AG04450 (cell line): ENCODE data around the gene ARMH1. TPM values are rescaled to one million over a fixed set of nuclear protein-coding genes. Genes with fewer than 3 reads are reported as not detected.

Source experiments
- CTCF ChIA-PET: fragments of 300-600, 350-600 bp; formaldehyde crosslinking; extraction: SDS; loops from one replicate; lab custom pipeline; 2022; ENCODE audit warnings: antibody characterized with exemption, inconsistent platforms; lab: Charles Lee
- POLR2A ChIA-PET: fragments of 350-600 bp; formaldehyde crosslinking; extraction: SDS; loops from one replicate; lab custom pipeline; 2021; ENCODE audit warnings: antibody characterized with exemption, inconsistent platforms; lab: Yijun Ruan, JAX
- DNase-seq: peaks from one replicate; pipeline ENCODE4 v3.0.0-alpha.2; 2011; ENCODE audit warnings: low read depth, low spot score
- H3K27ac ChIP-seq: one replicate; pipeline ENCODE4 v1.5.1; 2012; ENCODE audit warnings: low read depth, low read length, control low read depth
- H3K27me3 ChIP-seq: one replicate; pipeline ENCODE4 v1.6.0; 2012; ENCODE audit warnings: low read length; ENCODE audit not compliant: control insufficient read depth, insufficient read depth
- H3K4me3 ChIP-seq: 2 replicates; pipeline ENCODE4 v1.5.1; 2011; ENCODE audit warnings: mild to moderate bottlenecking, low read depth, low read length, control low read depth
- H3K9me3 ChIP-seq: 2 replicates; pipeline ENCODE4 v1.5.1; 2012; ENCODE audit warnings: low read length; ENCODE audit not compliant: control insufficient read depth, insufficient read depth
- polyA plus RNA-seq: library from polyadenylated mRNA; depleted of rRNA; stranded (reverse); fragments of >200 nt; gene quantifications from 2 replicates; pipeline ENCODE4 v1.2.3, GENCODE V29; 2011
- TF ChIP-seq, protein P1 (sequence below): IDR thresholded peaks from 2 replicates; pipeline ENCODE4 v1.5.1; 2011; ENCODE audit warnings: low read depth, low read length, control low read depth, inconsistent platforms

The ARMH1 gene
- polyA plus RNA-seq, 1 experiment, result 2.7 TPM

DNA sequence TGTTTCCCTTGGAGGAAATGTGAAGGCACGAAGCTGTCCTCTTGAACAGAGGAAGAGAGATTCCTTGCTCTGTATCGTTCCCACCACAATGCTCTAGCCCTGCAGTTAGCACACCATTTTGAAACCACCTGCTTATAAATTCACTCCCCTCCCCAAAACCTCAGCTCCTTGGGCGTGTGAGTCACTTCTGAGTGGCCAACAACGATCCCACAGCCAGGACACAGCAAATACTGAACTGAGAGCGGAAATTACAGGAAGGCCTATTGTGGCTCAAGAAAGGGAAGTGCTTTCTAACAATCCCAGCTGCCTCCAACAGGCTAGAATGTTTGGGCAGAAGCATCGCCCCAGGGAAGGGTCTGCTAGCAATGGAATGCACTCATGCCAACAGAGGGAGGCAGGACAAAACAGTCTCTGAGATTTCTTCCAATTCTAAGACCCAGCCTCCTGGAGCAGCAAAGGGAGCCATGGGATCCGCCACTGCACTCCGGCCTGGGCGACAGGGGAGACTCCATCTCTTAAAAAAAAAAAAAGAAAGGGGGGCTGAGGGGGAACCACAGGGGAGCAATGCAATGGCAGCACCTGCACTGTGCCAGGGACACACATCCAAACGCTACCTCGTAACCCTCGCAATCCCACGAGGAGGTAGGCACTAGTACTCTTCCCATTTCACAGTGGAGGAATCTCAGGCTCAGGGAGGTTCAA lies 2.1 kb upstream of the ARMH1 start:
- H3K27me3 ChIP-seq, result no peaks in the 10 kb centered on the region
- CTCF ChIA-PET, result interaction anchor here (0.8 to 4.2 kb wide), 4 partner anchors 13 to 59 kb away, joined by 3 to 24 read pairs (median 4); partner anchors contain the start of gene RNU5D-1
- DNase-seq, result no peak
- H3K9me3 ChIP-seq, result no peaks in the 10 kb centered on the region
- TF ChIP-seq, protein P1, sequence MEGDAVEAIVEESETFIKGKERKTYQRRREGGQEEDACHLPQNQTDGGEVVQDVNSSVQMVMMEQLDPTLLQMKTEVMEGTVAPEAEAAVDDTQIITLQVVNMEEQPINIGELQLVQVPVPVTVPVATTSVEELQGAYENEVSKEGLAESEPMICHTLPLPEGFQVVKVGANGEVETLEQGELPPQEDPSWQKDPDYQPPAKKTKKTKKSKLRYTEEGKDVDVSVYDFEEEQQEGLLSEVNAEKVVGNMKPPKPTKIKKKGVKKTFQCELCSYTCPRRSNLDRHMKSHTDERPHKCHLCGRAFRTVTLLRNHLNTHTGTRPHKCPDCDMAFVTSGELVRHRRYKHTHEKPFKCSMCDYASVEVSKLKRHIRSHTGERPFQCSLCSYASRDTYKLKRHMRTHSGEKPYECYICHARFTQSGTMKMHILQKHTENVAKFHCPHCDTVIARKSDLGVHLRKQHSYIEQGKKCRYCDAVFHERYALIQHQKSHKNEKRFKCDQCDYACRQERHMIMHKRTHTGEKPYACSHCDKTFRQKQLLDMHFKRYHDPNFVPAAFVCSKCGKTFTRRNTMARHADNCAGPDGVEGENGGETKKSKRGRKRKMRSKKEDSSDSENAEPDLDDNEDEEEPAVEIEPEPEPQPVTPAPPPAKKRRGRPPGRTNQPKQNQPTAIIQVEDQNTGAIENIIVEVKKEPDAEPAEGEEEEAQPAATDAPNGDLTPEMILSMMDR, result no peak
- H3K4me3 ChIP-seq, result no peak overlapping the region
- POLR2A ChIA-PET, result no interaction called here
- no peak overlapping the region for H3K27ac ChIP-seq

DNA sequence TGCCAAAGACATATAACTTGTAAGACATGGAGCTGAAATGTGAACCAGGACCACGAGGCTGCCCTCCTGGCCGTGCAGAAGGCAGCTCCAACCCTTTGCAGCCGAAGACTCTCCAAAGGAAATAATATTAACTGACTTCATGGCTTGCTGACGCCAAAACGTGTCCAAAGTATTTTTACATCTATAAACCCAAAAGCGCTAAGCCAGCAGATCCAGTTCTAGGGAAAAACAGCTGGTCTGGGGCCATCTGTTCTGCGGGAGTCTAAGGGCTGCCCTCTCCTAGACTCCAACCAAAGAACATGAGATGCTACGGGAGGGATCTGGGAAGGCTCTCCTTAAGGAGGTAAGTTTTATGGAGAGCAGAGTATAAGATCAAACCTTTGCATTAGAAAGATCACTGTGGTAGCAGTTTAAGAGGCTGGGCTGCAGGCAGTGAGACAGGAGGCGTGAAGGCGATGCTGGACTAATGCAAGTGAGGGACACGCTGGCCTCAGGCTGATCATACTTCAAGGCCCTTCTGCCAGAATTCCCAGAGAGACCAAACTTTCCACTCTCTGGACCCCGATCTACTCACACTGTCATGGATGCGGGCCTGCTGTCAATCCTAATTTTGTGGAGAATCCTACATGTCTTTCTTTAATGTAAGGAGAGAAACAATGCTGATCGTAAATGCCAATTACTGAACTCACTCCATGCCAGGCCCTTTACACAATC lies 1.4 kb upstream of the ARMH1 start:
- H3K27ac ChIP-seq, result no peak overlapping the region
- H3K4me3 ChIP-seq, result peak overlapping the region; percentile 91
- no peaks in the 10 kb centered on the region for H3K27me3 ChIP-seq
- DNase-seq, result no peak
- no peaks in the 10 kb centered on the region for H3K9me3 ChIP-seq
- POLR2A ChIA-PET, result interaction anchor here (0.9 to 1.6 kb wide), 4 partner anchors 18 to 57 kb away, joined by 3 to 9 read pairs (median 8); no protein-coding TSS in a partner anchor
- TF ChIP-seq, protein P1, result no peak
- CTCF ChIA-PET, result interaction anchor here (0.9 to 4.2 kb wide), 4 partner anchors 14 to 295 kb away, joined by 3 to 24 read pairs (median 8); partner anchors contain the start of gene RNU5D-1

DNA sequence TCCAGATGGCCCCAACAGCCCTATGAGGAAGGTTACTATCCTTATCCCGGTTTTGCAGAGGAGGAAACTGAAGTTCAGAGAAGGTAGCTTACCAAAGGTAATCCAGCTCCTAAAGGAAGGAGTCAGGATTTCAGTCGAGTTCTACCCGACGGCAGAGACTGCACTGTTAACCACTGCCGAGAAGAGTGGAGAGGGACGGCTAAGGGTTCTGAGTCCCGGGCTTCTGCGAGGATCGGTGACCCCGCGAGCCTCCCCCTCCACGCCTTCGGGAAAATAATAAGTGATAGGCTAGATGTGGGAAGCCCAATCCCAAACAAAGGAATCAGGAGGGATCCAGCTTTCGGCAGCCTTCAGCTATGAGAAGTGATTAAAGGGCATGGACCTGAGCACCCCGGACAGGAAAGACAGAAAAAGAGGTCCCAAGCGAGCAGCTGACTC lies 820 bp upstream of the ARMH1 start:
- TF ChIP-seq, protein P1, result no peak
- Histone ChIP-seq H3K27ac (peak overlapping the region; percentile 92), H3K27me3 (no peaks in the 10 kb centered on the region), H3K4me3 (peak overlapping the region; percentile 91), H3K9me3 (no peaks in the 10 kb centered on the region)
- CTCF ChIA-PET, result interaction anchor here (0.9 to 4.2 kb wide), 4 partner anchors 15 to 296 kb away, joined by 3 to 24 read pairs (median 8); partner anchors contain the start of gene RNU5D-1
- no peak for DNase-seq
- POLR2A ChIA-PET, result interaction anchor here (0.9 to 1.6 kb wide), 5 partner anchors 18 to 57 kb away, joined by 3 to 9 read pairs (median 8); no protein-coding TSS in a partner anchor

DNA sequence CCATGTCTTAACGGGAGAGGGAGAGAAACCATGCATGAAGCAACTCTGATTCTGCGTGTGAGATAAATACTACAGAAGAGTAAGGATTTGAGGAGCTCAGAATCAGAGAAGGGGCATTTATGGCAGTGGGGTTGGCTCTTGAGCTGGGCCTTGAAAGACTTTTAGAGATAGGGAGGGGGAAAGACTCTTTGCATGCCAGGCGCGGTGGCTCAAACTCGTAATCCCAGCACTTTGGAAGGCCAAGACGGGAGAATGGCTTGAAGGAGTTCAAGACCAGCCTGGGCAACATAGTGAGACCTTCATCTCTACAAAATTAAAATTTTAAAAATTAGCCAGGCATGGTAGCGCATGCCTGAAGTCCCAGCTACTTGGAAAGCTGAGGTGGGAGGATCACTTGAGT lies 672 bp downstream of the ARMH1 start:
- TF ChIP-seq, protein P1, result no peak
- H3K27ac ChIP-seq, result no peak overlapping the region
- H3K9me3 ChIP-seq, result no peaks in the 10 kb centered on the region
- CTCF ChIA-PET, result interaction anchor here (0.5 to 4.2 kb wide), 6 partner anchors 15 to 56 kb away, joined by 3 to 24 read pairs (median 4); partner anchors contain the start of gene RNU5D-1
- POLR2A ChIA-PET, result no interaction called here
- no peak for DNase-seq
- H3K4me3 ChIP-seq, result peak overlapping the region; percentile 75
- no peaks in the 10 kb centered on the region for H3K27me3 ChIP-seq
